HepG2 (cell line): Measurements from ENCODE around the gene DAB2IP. TPM values are rescaled to one million over a fixed set of nuclear protein-coding genes. Genes with fewer than 3 reads are reported as not detected.

Experiments
- CENPBD1 ChIP-seq: sonication (generic); formaldehyde crosslinking; IDR thresholded peaks from 2 replicates; pipeline ENCODE4 v1.8.0; 2022; ENCODE audit warnings: missing genetic modification reagents, low read depth, mild to moderate bottlenecking, borderline replicate concordance
- CENPX ChIP-seq: sonication (generic); formaldehyde crosslinking; IDR thresholded peaks from 2 replicates; pipeline ENCODE4 v1.9.0; 2021; ENCODE audit warnings: mild to moderate bottlenecking, missing genetic modification reagents, moderate library complexity
- HES4 ChIP-seq: sonication (generic); formaldehyde crosslinking; IDR thresholded peaks from 2 replicates; pipeline ENCODE4 v1.9.0; 2021; ENCODE audit warnings: mild to moderate bottlenecking, missing genetic modification reagents, borderline replicate concordance
- JDP2 ChIP-seq: sonication (generic); formaldehyde crosslinking; IDR thresholded peaks from 2 replicates; pipeline ENCODE4 v1.8.1; 2022; ENCODE audit warnings: missing genetic modification reagents, borderline replicate concordance
- PBX3 ChIP-seq: sonication (generic); formaldehyde crosslinking; IDR thresholded peaks from 2 replicates; pipeline ENCODE4 v1.8.1; 2023; ENCODE audit warnings: missing genetic modification reagents, inconsistent platforms, borderline replicate concordance
- PTBP1 ChIP-seq: fragments of 200-400 bp; formaldehyde crosslinking; IDR thresholded peaks from 2 replicates; pipeline ENCODE4 v1.6.1; 2018; ENCODE audit warnings: low read length, low read depth; ENCODE audit not compliant: poor library complexity, severe bottlenecking
- ZNF775 ChIP-seq: sonication (generic); formaldehyde crosslinking; IDR thresholded peaks from 2 replicates; pipeline ENCODE4 v1.4.0; 2020; ENCODE audit warnings: missing genetic modification reagents, mild to moderate bottlenecking, moderate library complexity, borderline replicate concordance
- polyA plus RNA-seq, 8 experiments: library from polyadenylated mRNA; depleted of rRNA in 3 of 8; stranded (reverse) in 7 of 8; unstranded in 1 of 8; fragments of >200 nt; fragmentation: Illumina TruSeq in 4 of 8; extraction: Trizol in 4 of 8; gene quantifications; 2 replicates each; pipeline versions ENCODE4 v1.2.1 to v1.2.3, GENCODE V29; 2011 to 2016; ENCODE audit warnings: low read depth in 4 of 8, missing spikeins in 1 of 8, mixed read lengths in 1 of 8; ENCODE audit not compliant: insufficient read depth in 1 of 8
- total RNA-seq, 5 experiments: library from RNA; depleted of rRNA; stranded (reverse); fragments of >200 nt; fragmentation: Illumina TruSeq; extraction: Trizol; gene quantifications; 2 replicates each; pipeline ENCODE4 v1.2.3, GENCODE V29; 2016; ENCODE audit warnings: low read depth in 1 of 5
- TF ChIP-seq, protein P1 (sequence below): sonication (generic); formaldehyde crosslinking; IDR thresholded peaks from 2 replicates; pipeline ENCODE4 v1.4.0; 2020; ENCODE audit warnings: missing genetic modification reagents, mild to moderate bottlenecking, borderline replicate concordance
- TF ChIP-seq, protein P2 (sequence below): sonication (generic); formaldehyde crosslinking; IDR thresholded peaks from 2 replicates; pipeline ENCODE4 v1.4.0; 2020; ENCODE audit warnings: mild to moderate bottlenecking, missing genetic modification reagents
- TF ChIP-seq, protein P3 (sequence below): sonication (generic); formaldehyde crosslinking; IDR thresholded peaks from 2 replicates; pipeline ENCODE4 v1.8.0; 2022; ENCODE audit warnings: mild to moderate bottlenecking, missing genetic modification reagents; ENCODE audit not compliant: insufficient replicate concordance

DAB2IP gene
- total and polyA plus RNA-seq, 2 of the 13 experiments (the other 11 are each of a cell fraction or from before 2014, with no cell fraction given): 25.3 to 37.9 TPM

GRCh38 chr9:121812159-121812735 lies 160.8 kb downstream of the DAB2IP start (continued):
- no peak for TF ChIP-seq HES4 (CRISPR knock-in tag)
- TF ChIP-seq, protein P1, sequence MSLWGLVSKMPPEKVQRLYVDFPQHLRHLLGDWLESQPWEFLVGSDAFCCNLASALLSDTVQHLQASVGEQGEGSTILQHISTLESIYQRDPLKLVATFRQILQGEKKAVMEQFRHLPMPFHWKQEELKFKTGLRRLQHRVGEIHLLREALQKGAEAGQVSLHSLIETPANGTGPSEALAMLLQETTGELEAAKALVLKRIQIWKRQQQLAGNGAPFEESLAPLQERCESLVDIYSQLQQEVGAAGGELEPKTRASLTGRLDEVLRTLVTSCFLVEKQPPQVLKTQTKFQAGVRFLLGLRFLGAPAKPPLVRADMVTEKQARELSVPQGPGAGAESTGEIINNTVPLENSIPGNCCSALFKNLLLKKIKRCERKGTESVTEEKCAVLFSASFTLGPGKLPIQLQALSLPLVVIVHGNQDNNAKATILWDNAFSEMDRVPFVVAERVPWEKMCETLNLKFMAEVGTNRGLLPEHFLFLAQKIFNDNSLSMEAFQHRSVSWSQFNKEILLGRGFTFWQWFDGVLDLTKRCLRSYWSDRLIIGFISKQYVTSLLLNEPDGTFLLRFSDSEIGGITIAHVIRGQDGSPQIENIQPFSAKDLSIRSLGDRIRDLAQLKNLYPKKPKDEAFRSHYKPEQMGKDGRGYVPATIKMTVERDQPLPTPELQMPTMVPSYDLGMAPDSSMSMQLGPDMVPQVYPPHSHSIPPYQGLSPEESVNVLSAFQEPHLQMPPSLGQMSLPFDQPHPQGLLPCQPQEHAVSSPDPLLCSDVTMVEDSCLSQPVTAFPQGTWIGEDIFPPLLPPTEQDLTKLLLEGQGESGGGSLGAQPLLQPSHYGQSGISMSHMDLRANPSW (CRISPR knock-in tag): no peak
- no peak for TF ChIP-seq JDP2 (CRISPR knock-in tag)
- no peak for TF ChIP-seq CENPX (CRISPR knock-in tag)
- no peak for TF ChIP-seq ZNF775 (CRISPR knock-in tag)
- TF ChIP-seq, protein P2, sequence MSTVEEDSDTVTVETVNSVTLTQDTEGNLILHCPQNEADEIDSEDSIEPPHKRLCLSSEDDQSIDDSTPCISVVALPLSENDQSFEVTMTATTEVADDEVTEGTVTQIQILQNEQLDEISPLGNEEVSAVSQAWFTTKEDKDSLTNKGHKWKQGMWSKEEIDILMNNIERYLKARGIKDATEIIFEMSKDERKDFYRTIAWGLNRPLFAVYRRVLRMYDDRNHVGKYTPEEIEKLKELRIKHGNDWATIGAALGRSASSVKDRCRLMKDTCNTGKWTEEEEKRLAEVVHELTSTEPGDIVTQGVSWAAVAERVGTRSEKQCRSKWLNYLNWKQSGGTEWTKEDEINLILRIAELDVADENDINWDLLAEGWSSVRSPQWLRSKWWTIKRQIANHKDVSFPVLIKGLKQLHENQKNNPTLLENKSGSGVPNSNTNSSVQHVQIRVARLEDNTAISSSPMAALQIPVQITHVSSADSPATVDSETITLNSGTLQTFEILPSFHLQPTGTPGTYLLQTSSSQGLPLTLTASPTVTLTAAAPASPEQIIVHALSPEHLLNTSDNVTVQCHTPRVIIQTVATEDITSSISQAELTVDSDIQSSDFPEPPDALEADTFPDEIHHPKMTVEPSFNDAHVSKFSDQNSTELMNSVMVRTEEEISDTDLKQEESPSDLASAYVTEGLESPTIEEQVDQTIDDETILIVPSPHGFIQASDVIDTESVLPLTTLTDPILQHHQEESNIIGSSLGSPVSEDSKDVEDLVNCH: no peak
- no peak for TF ChIP-seq PTBP1
- TF ChIP-seq CENPBD1 (CRISPR knock-in tag): no peak
- TF ChIP-seq, protein P3, sequence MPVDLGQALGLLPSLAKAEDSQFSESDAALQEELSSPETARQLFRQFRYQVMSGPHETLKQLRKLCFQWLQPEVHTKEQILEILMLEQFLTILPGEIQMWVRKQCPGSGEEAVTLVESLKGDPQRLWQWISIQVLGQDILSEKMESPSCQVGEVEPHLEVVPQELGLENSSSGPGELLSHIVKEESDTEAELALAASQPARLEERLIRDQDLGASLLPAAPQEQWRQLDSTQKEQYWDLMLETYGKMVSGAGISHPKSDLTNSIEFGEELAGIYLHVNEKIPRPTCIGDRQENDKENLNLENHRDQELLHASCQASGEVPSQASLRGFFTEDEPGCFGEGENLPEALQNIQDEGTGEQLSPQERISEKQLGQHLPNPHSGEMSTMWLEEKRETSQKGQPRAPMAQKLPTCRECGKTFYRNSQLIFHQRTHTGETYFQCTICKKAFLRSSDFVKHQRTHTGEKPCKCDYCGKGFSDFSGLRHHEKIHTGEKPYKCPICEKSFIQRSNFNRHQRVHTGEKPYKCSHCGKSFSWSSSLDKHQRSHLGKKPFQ: no peak
- TF ChIP-seq PBX3 (CRISPR knock-in tag): no peak
